Posterior cingulate gyrus (tissue), 11 donors: ENCODE results near the gene RANBP3.
"Not testable (repeated sequence)": the region's sequence is repeated elsewhere in the genome, so short reads cannot be mapped to it uniquely, and the experiment has no call there.

ENCODE experiments used
- DNase-seq, 10 donors: peaks; one replicate each; pipeline versions ENCODE4 v3.0.0 to v3.0.0-alpha.2; 2020 to 2021; ENCODE audit warnings: mixed read lengths in 3 of 10
- intact Hi-C: fragments of 100-400 bp; cut with DNase I; formaldehyde crosslinking; loops from one replicate; pipeline ENCODE4 v1.15.1; 2023

The RANBP3 gene

DNA sequence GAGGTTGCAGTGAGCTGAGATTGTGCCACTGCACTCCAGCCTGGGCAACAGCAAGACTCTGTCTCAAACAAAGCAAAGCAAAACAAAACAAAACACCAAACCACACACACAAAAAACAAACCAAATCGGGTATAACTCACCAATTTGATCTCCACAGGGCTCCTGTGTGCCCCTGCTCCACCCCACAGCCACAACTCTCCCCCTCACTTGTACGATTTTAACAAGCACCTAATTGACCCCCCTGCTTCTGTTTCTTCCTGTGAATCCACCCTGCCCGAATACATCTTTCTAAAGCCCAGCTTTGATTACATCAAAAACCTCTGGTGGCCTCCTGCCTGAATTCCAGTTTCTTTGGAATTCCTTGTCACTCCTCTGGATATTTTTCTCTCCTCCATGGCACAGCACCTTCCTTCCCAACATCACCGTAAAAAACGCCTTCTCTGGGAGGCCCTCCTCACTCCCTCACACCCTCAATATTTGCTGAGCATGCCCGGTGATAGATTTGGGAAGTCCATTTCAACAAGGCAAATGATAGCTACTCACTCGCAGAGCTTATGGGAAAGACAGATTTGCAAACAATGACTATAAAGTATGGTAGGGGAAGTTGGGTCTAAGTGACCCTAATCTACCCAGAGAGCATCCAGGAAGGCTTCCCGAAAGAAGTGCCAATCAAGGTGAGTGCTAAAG lies 11.6 kb upstream of the RANBP3 start:
- intact Hi-C loops: loop anchor here (2.0 kb wide), 1 partner anchor 33 kb away; no protein-coding TSS in a partner anchor

GRCh38 chr19:5988517-5989387 lies 10.8 kb upstream of the RANBP3 start:
- intact Hi-C loops: loop anchor here (2.0 kb wide), 1 partner anchor 34 kb away; no protein-coding TSS in a partner anchor
- peak in 1 of 10 donors; percentile 4 for DNase-seq

More for the DNA sequence above, 11.6 kb upstream of the RANBP3 start:
- DNase-seq: peak in 1 of 10 donors; percentile 2

- intact Hi-C loops: no loop called here
- DNase-seq: peak; percentile 63 to 95 (median 82)
Measured at GRCh38 chr19:5987077-5987818, 9.3 kb upstream of the RANBP3 start.

- DNase-seq, intact Hi-C loops: not testable (repeated sequence)
Measured at GRCh38 chr19:5985837-5986236, 7.9 kb upstream of the RANBP3 start.

DNA sequence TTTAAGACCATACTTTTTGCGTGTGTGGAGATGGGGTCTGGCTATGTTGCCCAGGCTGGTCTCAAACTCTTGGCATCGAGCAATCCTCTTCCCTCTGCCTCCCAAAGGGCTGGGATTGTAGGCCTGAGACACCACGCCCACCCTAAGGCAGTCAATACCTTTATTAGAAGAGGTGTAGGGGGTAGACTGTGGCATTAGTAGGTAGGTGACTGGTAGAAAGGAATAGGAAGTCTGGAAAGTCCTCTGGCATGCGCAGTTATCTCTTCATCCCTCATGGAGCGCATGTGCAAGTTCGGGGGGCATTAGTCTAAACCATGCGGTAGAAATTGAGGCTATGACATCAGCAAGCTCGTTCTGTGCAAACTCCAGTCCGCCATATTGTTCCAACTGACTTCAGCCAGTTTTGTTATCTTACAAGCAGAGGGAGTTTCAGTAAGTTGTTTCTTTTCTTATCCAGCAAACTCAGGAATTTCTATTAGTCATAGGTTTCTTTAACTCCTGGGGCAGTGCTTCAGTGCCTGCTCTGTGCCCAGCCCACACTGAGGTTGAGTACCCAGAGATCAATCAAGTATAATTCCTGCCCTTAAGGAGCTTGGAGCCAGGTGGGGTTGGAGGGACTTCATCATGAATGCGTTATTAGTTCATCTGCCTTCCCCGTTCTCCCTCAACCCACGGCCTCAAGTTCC lies 7.3 kb upstream of the RANBP3 start:
- intact Hi-C loops: no loop called here
- peak in 1 of 10 donors; percentile 9 for DNase-seq

DNA sequence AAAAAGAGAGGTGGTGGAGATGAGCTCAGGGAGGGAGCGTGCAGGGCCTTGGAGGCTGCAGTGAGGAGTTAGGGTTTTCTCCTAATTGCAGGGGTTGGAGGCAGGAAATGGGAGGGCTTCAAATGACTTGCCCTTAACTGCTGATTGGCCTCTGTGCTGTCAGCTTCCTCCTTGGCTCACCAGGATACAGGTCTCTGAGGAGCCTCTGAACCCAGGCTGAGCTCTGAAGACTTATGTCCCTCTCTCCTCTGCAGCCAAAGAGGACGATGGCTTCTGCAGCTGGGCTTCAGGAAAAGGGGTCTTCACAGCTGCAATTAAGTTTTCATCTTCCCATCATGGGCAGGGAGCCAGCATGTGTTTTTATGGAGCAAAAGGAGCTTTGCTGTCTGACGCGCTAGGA lies 6.7 kb upstream of the RANBP3 start:
- intact Hi-C loops: no loop called here
- DNase-seq: peak in 1 of 10 donors; percentile 2

DNA sequence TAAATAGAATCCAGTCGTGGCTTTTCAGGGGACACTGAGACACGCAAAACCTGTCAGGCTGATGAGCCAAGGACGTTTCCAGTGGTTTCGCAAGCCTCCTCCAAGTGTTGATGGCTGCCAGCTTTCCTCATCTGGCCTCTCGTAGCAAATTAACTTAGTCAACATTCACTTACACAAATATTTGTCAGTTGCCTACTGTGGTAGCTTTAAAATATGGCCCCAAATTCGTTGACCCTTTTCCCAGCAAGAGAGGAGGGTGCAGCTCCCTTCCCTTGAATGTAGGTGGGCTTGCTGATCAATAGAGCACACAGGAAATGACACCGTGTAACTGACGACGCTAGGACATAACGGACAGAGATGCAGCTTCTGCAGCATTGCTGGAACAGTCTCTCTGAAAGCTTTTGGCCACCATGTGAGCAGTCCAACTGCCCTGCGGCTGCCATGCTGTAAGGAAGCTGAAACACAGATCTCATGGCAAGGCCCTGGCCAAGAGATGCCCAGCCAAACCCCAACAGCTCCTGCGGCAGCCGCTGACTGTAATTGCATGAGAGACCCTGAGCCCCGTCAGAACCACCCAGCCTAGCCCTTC lies 5.5 kb upstream of the RANBP3 start:
- peak in 1 of 10 donors; percentile 11 for DNase-seq
- intact Hi-C loops: no loop called here

DNA sequence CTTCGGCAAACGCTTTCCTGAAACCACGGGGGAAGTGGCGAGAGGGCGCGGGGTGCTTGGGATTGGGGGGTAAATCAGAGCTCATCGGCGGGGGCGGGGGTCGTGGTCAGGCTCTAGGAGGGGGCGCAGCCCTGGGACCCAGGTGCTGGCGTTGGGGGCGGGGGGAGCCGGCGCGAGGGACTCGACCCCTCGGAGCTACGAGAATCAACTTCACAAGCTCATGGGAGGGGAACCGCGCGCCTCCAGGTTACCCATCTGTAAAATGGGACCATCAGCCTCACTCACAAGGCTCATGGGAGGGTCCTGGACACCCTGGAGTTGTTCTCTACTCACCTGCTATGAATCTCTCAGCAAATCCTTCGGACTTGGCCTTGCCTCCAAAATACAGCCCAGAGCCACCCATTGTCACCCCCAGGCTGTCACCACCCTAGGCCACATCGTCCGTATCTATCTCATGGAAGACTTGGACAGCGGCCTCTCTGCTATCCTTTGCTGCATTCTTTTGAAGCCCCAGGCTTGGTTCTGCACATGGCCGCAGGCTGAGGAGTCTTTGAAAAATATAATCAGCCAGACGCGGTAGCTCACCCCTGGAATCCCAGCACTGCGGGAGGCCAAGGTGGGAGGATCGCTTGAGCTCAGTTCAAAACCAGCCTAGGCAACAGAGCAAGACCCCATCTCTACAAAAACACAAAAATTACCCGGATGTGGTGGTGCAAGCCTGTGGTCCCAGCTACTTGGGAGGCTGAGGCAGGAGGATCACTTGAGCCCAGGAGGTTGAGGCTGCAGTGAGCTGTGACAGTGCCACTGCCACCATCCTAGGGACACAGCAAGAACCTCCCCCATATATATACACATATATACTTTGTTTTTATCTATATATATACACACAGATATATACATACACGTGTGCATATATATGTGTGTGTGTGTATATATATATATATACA lies 939 bp upstream of the RANBP3 start:
- DNase-seq: peak in 1 of 10 donors; percentile 36
- intact Hi-C loops: loop anchor here (5.0 kb wide), 1 partner anchor 77 kb away; the partner anchor contains the start of genes NDUFA11 and VMAC

- DNase-seq: peak in 1 of 10 donors; percentile 32
- intact Hi-C loops: loop anchor here (5.0 kb wide), 1 partner anchor 75 kb away; the partner anchor contains the start of genes NDUFA11 and VMAC
Measured at GRCh38 chr19:5977222-5977784, 637 bp downstream of the RANBP3 start.

- DNase-seq: no peak
- intact Hi-C loops: loop anchor here (5.0 kb wide), 1 partner anchor 74 kb away; the partner anchor contains the start of genes NDUFA11 and VMAC
Measured at GRCh38 chr19:5976768-5977167, 1.2 kb downstream of the RANBP3 start.

- DNase-seq: no peak
- intact Hi-C loops: loop anchor here (5.0 kb wide), 1 partner anchor 73 kb away; the partner anchor contains the start of genes NDUFA11 and VMAC
Measured at GRCh38 chr19:5975388-5975728, 2.6 kb downstream of the RANBP3 start.

GRCh38 chr19:5974721-5975387 lies 3.1 kb downstream of the RANBP3 start:
- intact Hi-C loops: loop anchor here (5.0 kb wide), 1 partner anchor 73 kb away; the partner anchor contains the start of genes NDUFA11 and VMAC
- peak in 1 of 10 donors; percentile 56 for DNase-seq

DNA sequence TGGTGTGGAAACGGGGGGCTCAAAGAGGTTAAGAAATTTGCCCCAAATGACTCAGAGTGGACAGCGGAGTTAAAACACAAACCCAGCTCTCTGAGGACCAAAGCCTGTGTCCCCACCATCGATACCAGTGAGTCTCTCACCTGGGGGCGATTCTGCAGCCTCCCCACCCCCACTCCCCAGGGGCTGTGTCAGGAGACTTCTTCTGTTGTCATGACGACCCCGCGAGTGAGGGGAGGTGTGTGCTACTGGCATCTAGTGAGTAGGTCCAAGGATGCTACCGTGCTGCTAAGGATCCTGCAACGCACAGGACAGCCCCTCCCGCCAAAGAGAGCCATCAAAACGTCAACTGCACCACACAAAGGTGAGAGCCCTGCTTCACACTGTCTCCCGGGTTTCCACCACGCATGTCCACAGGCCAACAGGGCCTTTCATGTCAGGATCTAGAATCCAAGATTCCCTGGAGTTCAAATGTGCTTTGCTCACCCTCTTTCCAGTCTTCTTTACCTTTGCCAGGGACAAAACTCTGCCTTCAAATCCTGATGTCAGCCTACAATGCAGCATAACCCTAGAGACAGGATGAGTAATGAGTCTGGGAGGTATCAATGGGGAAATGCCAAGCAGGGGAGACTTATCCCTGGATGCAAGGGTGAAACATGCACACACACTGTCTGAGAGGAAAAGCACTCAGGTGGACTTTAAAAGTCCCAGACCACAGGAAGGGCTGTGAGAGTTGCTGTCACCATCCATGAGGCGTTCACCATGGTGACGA lies 3.9 kb downstream of the RANBP3 start:
- intact Hi-C loops: no loop called here
- peak in 1 of 10 donors; percentile 57 for DNase-seq

DNA sequence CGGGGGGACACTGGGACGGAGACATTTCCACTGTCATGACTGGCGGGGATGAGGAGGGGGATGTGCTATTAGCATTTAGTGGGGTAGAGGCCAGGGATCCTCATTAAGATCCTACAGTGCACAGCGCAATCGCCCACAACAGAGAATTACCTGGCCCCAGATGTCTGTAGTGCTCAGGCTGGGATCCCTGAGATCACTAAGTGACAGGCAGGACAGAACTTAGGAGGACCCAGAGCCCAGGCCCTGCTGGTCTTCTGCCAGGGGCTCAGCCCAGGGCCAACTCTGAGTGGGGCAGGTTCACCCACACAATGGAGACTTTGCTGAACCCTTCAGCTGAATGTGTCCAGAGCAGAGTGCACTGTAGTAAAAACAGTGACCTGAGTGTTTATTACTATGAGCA lies 4.6 kb downstream of the RANBP3 start:
- intact Hi-C loops: no loop called here

GRCh38 chr19:5972355-5972731 lies 5.6 kb downstream of the RANBP3 start:
- intact Hi-C loops: no loop called here
- DNase-seq: peak in 1 of 10 donors; percentile 1

More for the DNA sequence above, 4.6 kb downstream of the RANBP3 start:
- peak in 1 of 10 donors; percentile 61 for DNase-seq

GRCh38 chr19:5971714-5972354 lies 6.1 kb downstream of the RANBP3 start:
- intact Hi-C loops: no loop called here
- DNase-seq: peak in 1 of 10 donors; percentile 14
